GM10248 (cell line): Measurements from ENCODE around the gene GTF3C2.
"Not testable (repeated sequence)": the region's sequence is repeated elsewhere in the genome, so short reads cannot be mapped to it uniquely, and the experiment has no call there.

Experiments used
- CTCF ChIA-PET: fragments of 300-600 bp; sonication (Branson Sonifier 250); formaldehyde crosslinking; extraction: SDS; loops from one replicate; lab custom pipeline; 2021; ENCODE audit warnings: antibody characterized with exemption; lab: Yijun Ruan, JAX
- POLR2A ChIA-PET: fragments of 350-650 bp; sonication (Branson Sonifier 250); formaldehyde crosslinking; extraction: SDS; loops from one replicate; lab custom pipeline; 2020; ENCODE audit warnings: antibody characterized with exemption; lab: Yijun Ruan, JAX
- DNase-seq: peaks from one replicate; pipeline ENCODE4 v3.0.0; 2012; ENCODE audit errors: extremely low spot score
- TF ChIP-seq, protein P1 (sequence below): IDR thresholded peaks from 2 replicates; pipeline ENCODE4 v1.5.1; 2012; ENCODE audit warnings: mild to moderate bottlenecking, low read depth; ENCODE audit errors: extremely low read depth, missing control alignments, control extremely low read depth

Gene GTF3C2

DNA sequence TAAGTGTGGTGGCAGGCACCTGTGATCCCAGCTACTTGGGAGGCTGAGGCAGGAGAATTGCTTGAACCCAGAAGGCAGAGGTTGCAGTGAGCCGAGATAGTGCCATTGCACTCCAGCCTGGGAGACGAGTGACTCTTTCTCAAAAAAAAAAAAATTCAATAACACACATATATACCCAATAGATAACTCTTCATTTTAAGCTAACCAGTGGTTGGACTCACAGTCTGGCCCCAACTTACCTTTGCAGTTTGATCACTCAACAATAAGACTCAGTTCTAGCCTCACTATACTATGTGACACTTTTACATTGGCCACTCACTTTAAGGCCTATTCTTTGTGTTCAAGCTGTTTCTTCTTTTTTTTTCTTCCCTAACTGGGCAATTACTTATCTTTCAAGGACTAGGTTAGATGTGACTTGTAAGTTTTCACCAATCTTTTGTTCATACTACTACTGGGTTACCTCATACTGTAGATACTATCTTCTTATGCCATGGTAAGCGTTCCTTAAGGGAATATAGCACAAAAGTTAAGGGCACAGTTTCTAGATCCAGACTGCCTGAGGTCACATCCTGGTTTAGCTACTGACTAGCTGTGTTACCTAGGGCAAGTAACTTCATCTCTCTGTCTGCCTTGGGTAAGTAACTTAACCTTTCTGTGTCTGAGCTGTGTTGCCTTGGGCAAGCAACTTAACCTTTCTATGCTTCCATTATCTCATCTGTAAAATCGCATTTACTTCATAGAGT lies 6.3 kb upstream of the GTF3C2 start:
- no peak for DNase-seq
- CTCF ChIA-PET: no interaction called here
- POLR2A ChIA-PET: interaction anchor here (0.9 kb wide), 1 partner anchor 229 kb away, joined by 3 read pairs; no protein-coding TSS in a partner anchor

DNA sequence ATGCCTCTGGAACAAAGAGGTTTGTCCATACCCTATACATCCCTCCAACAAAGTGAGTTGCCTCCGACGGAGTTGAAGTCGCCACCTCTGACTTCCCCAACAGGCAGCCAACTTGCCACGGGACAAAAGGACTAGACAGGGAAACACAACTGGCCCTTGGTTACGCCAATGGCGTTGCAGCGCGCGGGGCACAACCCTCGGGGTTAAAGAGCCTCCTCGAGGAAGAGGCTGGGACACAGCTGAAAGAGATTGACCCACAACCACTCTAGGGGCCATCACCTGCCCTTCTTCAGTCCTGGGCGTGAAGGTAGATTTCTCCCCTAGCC lies 545 bp downstream of the GTF3C2 start:
- TF ChIP-seq, protein P1, sequence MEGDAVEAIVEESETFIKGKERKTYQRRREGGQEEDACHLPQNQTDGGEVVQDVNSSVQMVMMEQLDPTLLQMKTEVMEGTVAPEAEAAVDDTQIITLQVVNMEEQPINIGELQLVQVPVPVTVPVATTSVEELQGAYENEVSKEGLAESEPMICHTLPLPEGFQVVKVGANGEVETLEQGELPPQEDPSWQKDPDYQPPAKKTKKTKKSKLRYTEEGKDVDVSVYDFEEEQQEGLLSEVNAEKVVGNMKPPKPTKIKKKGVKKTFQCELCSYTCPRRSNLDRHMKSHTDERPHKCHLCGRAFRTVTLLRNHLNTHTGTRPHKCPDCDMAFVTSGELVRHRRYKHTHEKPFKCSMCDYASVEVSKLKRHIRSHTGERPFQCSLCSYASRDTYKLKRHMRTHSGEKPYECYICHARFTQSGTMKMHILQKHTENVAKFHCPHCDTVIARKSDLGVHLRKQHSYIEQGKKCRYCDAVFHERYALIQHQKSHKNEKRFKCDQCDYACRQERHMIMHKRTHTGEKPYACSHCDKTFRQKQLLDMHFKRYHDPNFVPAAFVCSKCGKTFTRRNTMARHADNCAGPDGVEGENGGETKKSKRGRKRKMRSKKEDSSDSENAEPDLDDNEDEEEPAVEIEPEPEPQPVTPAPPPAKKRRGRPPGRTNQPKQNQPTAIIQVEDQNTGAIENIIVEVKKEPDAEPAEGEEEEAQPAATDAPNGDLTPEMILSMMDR: no peak
- ChIA-PET POLR2A (no interaction called here), CTCF (interaction anchor here (2.0 kb wide), 1 partner anchor 13 kb away, joined by 10 read pairs; the partner anchor contains the start of gene EIF2B4)
- DNase-seq: no peak

More for the DNA sequence above, 6.3 kb upstream of the GTF3C2 start:
- TF ChIP-seq, protein P1: no peak

DNA sequence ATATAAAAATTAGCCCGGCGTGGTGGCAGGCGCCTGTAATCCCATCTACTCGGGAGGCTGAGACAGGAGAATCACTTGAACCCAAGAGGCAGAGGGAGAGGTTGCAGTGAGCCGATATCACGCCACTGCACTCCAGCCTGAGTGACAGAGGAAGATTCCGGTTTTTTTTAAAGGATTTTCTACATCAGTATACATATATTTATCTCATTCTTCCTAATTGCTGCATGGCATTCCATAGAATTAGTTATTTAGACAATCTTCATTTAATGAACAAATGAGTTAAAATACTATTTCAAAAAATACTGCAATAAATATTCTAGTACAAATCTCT lies 2.0 kb downstream of the GTF3C2 start:
- DNase-seq: no peak
- POLR2A ChIA-PET: no interaction called here
- TF ChIP-seq, protein P1: no peak
- CTCF ChIA-PET: interaction anchor here (1.8 kb wide), 2 partner anchors 10 to 15 kb away, joined by 8 to 14 read pairs; no protein-coding TSS in a partner anchor

DNA sequence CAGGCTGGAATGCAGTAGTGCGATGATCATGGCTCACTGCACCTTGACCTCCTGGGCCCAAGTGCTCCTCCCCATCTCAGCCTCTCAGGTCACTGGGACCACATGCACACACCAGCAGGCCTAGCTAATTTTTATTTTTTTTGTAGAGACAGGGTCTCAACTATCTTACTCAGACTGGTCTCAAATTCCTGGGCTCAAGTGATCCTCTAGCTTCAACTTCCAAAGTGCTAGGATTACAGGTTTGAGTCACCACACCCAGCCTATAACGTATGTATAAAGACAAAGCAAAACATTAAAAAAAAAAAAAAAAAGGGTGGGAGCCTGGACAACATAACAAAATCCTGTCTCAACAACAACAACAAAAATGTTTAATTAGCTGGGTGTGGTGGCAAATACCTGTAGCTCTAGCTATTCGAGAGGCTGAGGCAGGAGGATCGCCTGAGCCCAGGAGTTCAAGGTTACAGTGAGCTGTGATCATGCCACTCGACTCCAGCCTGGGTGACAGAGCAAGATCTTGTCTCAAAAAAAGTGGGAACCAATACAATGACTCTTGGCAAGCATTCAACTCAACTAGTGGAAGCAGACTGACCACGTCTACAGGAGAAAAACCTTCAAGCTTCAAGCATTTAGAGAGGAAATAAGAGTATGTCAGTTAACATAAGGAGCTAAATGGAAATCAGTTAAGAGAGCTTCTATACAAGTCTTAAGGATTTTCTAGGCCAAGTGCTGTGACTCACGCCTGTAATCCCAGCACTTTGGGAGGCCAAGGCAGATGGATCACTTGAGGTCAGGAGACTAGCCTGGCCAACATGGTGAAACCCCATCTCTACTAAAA lies 2.6 kb downstream of the GTF3C2 start:
- no peak for DNase-seq
- ChIA-PET CTCF (interaction anchor here (1.3 to 1.8 kb wide), 4 partner anchors 10 to 55 kb away, joined by 3 to 14 read pairs (median 6); partner anchors contain the start of gene PPM1G), POLR2A (no interaction called here)
- TF ChIP-seq, protein P1: no peak

DNA sequence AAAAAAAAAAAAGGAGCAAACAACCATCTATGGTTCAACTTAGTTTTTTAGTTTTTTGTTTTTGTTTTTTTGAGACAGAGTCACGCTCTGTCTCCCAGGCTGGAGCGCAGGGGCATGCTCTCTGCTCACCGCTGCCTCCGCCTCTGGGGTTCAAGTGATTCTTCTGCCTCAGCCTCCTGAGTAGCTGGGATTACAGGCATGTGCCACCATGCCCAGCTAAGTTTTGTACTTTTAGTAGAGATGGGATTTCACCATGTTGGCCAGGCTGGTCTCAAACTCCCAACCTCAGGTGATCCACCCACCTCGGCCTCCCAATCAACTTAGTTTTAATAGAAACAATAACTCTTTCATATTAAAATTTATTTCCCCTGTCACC lies 3.2 kb downstream of the GTF3C2 start:
- POLR2A ChIA-PET, DNase-seq: not testable (repeated sequence)
- CTCF ChIA-PET: interaction anchor here (1.3 to 1.8 kb wide), 4 partner anchors 9 to 56 kb away, joined by 3 to 14 read pairs (median 6); partner anchors contain the start of gene PPM1G

DNA sequence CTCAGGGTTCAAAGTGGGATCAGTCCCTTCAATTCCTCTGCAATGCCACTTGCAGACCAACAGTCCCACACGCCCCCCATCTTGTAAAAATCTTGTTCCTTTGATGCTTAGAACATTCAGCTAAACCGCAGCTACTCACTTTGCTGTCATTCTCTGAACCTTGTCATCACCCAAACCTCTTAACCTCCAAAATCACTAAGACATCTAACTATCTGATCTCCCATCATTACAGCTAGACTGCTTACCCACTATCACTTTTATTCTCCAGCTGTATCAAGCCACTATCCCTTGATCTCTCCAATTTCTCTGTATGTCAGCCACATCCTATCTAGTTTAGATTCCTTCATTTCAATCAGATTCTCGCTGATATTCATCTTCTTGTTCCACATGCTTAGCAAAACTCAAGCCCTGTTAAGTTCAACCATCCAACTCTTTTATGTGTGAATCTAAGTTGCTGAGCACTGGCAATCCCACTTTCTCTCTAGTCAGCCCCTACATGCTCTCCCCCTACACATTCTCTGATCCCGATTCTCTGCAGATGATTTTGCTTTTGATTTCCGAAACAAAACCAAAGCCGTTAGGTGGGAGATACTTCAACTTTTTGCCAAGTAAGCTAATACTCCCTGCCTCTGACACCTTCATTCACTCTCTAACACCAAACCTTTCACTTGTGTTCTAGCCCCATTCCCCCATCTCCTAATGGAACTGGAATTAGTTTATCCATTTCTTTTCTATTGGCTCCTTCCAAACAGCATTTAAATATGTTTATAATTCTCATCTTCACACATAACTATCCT lies 4.6 kb downstream of the GTF3C2 start:
- ChIA-PET POLR2A (interaction anchor here (0.7 kb wide), 1 partner anchor 9 kb away, joined by 3 read pairs; no protein-coding TSS in a partner anchor), CTCF (interaction anchor here (1.1 to 1.4 kb wide), 2 partner anchors 28 to 85 kb away, joined by 3 to 4 read pairs; no protein-coding TSS in a partner anchor)
- no peak for DNase-seq
- TF ChIP-seq, protein P1: no peak
